T-helper 22 cell (primary cell): ENCODE data around the gene CEACAM19.

Experiments
- DNase-seq: peaks from one replicate; pipeline ENCODE4 v3.0.0-alpha.2; 2020; ENCODE audit warnings: low read depth

The CEACAM19 gene

GRCh38 chr19:44723299-44723951 is 52.1 kb downstream of the CEACAM19 start:
- DNase-seq: no peak

GRCh38 chr19:44723952-44724319 is 52.7 kb downstream of the CEACAM19 start:
- DNase-seq: peak; percentile 46

GRCh38 chr19:44725251-44725650 is 54.0 kb downstream of the CEACAM19 start:
- DNase-seq: no peak

- no peak for DNase-seq
These were observed 54.4 kb downstream of the CEACAM19 start for GRCh38 chr19:44725684-44726083.

GRCh38 chr19:44726465-44726864 is 55.2 kb downstream of the CEACAM19 start:
- no peak for DNase-seq

- DNase-seq: no peak
These were observed 56.9 kb downstream of the CEACAM19 start for GRCh38 chr19:44728178-44728577.

GRCh38 chr19:44729516-44730033 is 58.3 kb downstream of the CEACAM19 start:
- no peak for DNase-seq

- DNase-seq: no peak
These were observed 59.8 kb downstream of the CEACAM19 start for GRCh38 chr19:44731081-44731480.

- no peak for DNase-seq
These were observed 60.3 kb downstream of the CEACAM19 start for GRCh38 chr19:44731622-44732021.

- no peak for DNase-seq
These were observed 61.1 kb downstream of the CEACAM19 start for GRCh38 chr19:44732235-44733014.
